Subcutaneous adipose tissue (tissue), 4 donors: ENCODE data around the gene APP. TPM values are rescaled to one million over a fixed set of nuclear protein-coding genes. Genes with fewer than 3 reads are reported as not detected.

Experiments
- CTCF ChIP-seq: fragments of 450-650 bp; IDR thresholded peaks from one replicate; pipeline ENCODE4 v1.5.1; 2016; ENCODE audit warnings: low read depth, mild to moderate bottlenecking, control low read depth, antibody characterized with exemption, moderate library complexity
- total RNA-seq, 4 donors: library from RNA; depleted of rRNA; stranded (reverse); fragments of >200 nt; gene quantifications; one replicate each; pipeline ENCODE4 v1.1.0, GENCODE V29; 2016

APP gene
- total RNA-seq, 4 donors from 2014 or later = 210 to 257 (median 218) TPM

GRCh38 chr21:26077521-26077920, 93.0 kb downstream of the APP start:
- no peak for TF ChIP-seq CTCF

- TF ChIP-seq CTCF = no peak
Observed at GRCh38 chr21:26072666-26073615, 97.6 kb downstream of the APP start.

GRCh38 chr21:26070822-26071425, 99.6 kb downstream of the APP start:
- no peak for TF ChIP-seq CTCF

- TF ChIP-seq CTCF = no peak
Observed at GRCh38 chr21:26070121-26070520, 100.4 kb downstream of the APP start.

GRCh38 chr21:26068776-26069175, 101.8 kb downstream of the APP start:
- no peak for TF ChIP-seq CTCF

GRCh38 chr21:26067836-26068594, 102.6 kb downstream of the APP start:
- TF ChIP-seq CTCF = no peak

- TF ChIP-seq CTCF = no peak
Observed at GRCh38 chr21:26064506-26064905, 106.1 kb downstream of the APP start.
